Measurements from ENCODE around the gene CGB1. TPM values are rescaled to one million over a fixed set of nuclear protein-coding genes. Genes with fewer than 3 reads are reported as not detected.

Gene CGB1
- total RNA-seq, 1 experiment from 2014 or later, result not detected

- TF ChIP-seq NR3C1 (CRISPR knock-in tag; conservative IDR thresholded peaks at IDR 0.05; ENCODE audit: low read depth), result no peak
- no peak for TF ChIP-seq HMGA2 (CRISPR knock-in tag; IDR thresholded peaks at IDR 0.05)
- no peak for TF ChIP-seq ZMAT4 (CRISPR knock-in tag; IDR thresholded peaks at IDR 0.05)
- no peak for TF ChIP-seq TP53 (CRISPR knock-in tag; IDR thresholded peaks at IDR 0.05)
- TF ChIP-seq KAT7 (CRISPR knock-in tag; IDR thresholded peaks at IDR 0.05; ENCODE audit: borderline replicate concordance), result no peak
- TF ChIP-seq, protein P1, sequence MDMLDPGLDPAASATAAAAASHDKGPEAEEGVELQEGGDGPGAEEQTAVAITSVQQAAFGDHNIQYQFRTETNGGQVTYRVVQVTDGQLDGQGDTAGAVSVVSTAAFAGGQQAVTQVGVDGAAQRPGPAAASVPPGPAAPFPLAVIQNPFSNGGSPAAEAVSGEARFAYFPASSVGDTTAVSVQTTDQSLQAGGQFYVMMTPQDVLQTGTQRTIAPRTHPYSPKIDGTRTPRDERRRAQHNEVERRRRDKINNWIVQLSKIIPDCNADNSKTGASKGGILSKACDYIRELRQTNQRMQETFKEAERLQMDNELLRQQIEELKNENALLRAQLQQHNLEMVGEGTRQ (CRISPR knock-in tag; IDR thresholded peaks at IDR 0.05), result no peak
- TF ChIP-seq ZNF263 (CRISPR knock-in tag; IDR thresholded peaks at IDR 0.05; ENCODE audit: low read depth), result no peak
- no peak for TF ChIP-seq ARID4B (CRISPR knock-in tag; IDR thresholded peaks at IDR 0.05; ENCODE audit: borderline replicate concordance)
- TF ChIP-seq ZNF423 (CRISPR knock-in tag; IDR thresholded peaks at IDR 0.05), result no peak
- TF ChIP-seq, protein P2, sequence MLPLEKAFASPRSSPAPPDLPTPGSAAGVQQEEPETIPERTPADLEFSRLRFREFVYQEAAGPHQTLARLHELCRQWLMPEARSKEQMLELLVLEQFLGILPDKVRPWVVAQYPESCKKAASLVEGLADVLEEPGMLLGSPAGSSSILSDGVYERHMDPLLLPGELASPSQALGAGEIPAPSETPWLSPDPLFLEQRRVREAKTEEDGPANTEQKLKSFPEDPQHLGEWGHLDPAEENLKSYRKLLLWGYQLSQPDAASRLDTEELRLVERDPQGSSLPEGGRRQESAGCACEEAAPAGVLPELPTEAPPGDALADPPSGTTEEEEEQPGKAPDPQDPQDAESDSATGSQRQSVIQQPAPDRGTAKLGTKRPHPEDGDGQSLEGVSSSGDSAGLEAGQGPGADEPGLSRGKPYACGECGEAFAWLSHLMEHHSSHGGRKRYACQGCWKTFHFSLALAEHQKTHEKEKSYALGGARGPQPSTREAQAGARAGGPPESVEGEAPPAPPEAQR (CRISPR knock-in tag; IDR thresholded peaks at IDR 0.05), result no peak
- no peak for TF ChIP-seq STAT6 (CRISPR knock-in tag; conservative IDR thresholded peaks at IDR 0.05; ENCODE audit: low read depth)
- no peak for TF ChIP-seq MYBL2 (CRISPR knock-in tag; IDR thresholded peaks at IDR 0.05)
- TF ChIP-seq, protein P3, sequence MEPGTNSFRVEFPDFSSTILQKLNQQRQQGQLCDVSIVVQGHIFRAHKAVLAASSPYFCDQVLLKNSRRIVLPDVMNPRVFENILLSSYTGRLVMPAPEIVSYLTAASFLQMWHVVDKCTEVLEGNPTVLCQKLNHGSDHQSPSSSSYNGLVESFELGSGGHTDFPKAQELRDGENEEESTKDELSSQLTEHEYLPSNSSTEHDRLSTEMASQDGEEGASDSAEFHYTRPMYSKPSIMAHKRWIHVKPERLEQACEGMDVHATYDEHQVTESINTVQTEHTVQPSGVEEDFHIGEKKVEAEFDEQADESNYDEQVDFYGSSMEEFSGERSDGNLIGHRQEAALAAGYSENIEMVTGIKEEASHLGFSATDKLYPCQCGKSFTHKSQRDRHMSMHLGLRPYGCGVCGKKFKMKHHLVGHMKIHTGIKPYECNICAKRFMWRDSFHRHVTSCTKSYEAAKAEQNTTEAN (CRISPR knock-in tag; IDR thresholded peaks at IDR 0.05), result no peak
- H3K4me1 Mint-ChIP-seq, result peaks cover 13% of the 10 kb centered on the region
- CTCF ChIA-PET, result interaction anchor here (1.8 kb wide), 1 partner anchor 15 kb away, joined by 10 read pairs; no protein-coding TSS in a partner anchor
- no peak overlapping the region for H3K4me3 Mint-ChIP-seq
- POLR2A ChIA-PET, result no interaction called here
- H3K36me3 Mint-ChIP-seq, result peaks cover 32% of the 10 kb centered on the region
- H3K9me3 Mint-ChIP-seq, result no peaks in the 10 kb centered on the region
- peaks cover 16% of the 10 kb centered on the region for H3K27me3 Mint-ChIP-seq (ENCODE audit: low read depth)
- no peak overlapping the region for H3K27ac Mint-ChIP-seq
- ATAC-seq, result no peak
- DNase-seq (ENCODE audit: low spot score), result no peak
Observed at GRCh38 chr19:49014870-49015255, 21.8 kb downstream of the CGB1 start.

All from WTC11 (cell line).